GM19328 (cell line): Measurements from ENCODE around the gene SET.

Experiments used
- ATAC-seq: cut with Tn5 transposase; IDR thresholded peaks from one replicate; pipeline ENCODE4 v1.9.1; 2021; ENCODE audit warnings: mild to moderate bottlenecking, moderate library complexity; ENCODE audit not compliant: unreplicated experiment

The SET gene

DNA sequence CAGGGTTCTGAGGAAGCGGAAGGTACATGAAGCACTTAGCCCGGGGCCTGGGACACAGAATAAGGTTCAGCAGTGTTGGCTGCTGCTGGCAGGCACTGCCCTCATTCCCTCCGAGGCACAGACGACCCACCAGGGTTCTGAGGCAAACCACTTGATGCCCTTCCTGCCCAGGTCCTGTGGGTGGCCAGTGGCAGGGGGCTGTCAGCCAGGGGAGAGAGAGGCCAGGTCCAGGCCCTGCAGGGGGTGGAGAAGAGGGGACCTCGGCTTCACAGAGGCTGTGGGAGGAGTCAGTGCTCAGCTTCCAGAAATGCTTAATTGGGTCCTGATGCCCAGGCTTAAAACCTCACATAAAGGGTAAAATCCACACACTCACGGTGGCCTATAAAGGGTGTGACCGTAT, 39.3 kb downstream of the SET start:
- no peak for ATAC-seq

DNA sequence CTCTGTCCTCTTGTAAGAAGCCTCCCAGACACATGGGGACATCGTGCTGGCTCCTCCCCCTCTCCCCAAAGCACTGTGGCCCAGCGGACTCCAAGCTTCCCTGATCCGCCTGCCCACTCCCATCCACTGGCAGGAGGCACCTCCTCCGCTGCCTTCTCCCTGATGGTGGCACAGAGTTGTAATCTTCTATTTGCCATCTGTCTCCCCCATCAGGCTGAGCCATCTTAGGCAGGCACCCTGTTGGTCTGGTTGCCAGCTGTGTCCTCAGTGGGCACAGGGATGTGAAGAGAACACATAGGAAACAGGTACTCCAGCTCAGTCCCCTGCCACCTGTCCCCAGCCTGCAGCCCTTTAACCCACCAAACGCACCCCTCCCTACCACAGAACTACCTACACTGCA, 40.3 kb downstream of the SET start:
- ATAC-seq: no peak

DNA sequence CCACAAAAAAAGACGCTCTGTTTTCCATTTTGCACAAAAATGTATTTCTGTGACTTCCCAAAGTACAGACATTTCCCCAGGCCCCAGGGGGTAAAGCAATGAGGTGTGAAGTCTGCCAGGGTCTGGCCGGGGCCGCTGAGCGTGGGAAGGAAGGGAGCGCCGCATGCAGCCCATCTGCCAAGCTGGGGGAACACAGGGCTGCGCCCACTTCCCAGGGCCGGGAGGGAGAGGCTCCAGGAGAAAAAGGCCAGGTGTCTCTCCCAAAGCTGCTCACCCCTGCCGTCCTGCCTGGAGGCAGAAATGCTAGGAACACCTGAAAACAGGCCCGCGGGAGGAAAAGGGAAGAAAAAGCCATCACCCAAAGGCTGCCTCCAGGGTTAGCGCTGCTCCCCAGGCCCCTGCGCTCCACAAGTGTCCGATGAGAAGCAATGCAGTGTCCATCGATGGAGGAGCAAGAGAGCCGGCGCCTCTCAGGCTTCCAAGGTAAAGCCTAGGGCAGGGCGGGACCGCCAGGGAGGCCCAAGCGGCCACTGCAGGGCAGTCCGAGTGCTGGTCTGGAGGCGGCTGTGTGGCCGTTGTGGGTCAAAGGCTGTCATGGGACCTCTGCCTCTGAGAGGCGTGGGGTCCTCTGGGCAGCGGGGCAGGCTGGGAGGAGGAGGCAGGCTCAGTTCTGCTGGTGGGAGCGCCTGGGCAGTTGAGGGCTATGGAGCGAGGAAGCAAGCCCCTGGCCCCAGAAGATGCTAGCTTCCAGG, 40.9 kb downstream of the SET start:
- no peak for ATAC-seq

DNA sequence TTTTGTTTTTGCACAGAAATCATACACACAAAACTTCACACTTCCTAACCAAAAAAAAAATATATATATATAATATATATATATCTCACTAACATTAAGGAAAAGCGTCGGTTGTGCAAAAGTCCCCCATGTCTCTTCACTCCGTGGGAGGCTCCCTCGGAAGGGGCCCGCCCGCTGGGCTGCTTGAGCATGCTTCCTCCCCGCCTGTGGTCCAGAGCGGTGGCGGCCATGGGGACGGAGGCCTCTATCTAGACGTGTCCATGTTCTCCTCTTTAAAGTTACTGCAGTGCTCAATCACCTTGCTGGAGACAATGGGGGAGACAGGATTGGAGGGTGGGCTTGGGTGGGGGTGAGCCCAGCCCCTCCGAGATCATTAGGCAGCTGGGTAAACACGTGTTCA, 42.1 kb downstream of the SET start:
- no peak for ATAC-seq

DNA sequence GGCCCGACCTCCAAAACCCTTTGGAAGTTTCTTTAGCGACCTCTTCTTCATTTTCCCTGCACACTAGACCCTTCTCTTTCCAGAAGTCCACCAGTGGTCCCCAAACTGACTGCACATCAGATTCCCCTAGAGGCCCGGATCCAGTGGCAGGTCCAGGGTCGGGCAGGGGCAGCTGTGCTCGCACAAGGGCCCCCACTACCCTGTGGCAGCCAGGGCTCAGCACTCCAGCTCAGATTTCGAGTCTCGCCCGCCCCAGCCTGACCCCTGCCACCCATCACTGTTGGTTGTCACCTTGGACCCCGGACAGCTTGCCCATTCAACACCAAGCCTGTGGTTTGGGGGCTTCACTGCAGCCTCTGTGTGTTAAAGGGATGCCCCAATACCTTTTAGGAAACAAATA, 42.7 kb downstream of the SET start:
- no peak for ATAC-seq

DNA sequence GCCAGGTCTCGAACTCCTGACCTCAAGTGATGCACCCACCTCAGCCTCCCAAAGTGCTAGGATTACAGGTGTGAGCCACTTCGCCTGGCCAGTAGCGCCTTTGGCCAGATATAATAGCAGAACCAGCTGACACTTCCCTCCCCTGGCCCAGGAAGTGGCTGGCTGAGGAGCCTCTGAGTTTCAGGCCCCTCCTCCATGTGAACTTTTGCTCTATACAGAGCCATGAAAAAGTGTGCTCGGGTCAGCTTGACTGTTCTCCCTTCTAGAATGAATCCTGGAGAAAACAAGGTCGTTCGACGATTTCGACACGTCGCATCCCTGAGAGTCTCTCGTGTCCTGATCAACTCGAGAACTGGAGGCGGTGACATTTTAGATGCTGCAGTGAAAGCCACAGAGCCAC, 43.6 kb downstream of the SET start:
- ATAC-seq: no peak

DNA sequence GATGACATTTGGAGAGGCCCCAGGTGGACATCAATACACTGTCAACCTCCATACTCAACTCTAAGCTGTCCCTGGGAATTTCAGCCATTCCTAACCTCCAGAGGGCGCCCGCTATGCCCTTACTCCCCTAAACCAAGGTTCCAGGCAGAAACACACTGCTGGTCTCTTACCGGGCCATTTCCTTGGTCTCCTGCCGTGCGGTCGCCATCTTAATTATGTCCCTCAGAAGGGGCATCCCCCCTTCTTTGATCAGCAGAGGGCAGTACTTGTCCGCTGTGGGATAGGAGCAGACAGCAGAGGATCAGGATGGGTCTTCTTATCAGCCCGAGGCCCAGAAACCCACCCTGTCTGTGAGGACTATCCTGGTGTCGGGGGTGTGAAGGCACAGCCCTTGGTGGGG, 44.2 kb downstream of the SET start:
- ATAC-seq: no peak

DNA sequence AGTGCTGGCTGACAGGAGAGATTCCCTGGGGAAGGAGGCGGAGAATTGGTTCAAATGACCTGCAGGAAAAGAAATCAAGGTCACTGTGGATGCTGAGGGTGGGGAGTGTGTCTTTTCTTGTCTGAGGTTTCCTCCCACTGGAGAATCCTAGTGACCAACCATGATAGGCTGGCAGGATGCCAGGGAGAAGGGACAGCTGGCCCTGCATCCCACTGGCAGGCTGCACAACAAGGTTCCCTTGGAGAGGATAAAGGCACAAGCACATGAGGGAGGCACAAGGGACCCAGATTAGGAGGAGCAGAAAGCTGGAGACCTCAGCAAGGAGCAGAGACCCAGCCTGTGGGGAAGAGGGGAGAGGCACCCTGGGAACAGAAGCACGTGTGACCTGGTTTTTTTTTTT, 46.4 kb downstream of the SET start:
- no peak for ATAC-seq

DNA sequence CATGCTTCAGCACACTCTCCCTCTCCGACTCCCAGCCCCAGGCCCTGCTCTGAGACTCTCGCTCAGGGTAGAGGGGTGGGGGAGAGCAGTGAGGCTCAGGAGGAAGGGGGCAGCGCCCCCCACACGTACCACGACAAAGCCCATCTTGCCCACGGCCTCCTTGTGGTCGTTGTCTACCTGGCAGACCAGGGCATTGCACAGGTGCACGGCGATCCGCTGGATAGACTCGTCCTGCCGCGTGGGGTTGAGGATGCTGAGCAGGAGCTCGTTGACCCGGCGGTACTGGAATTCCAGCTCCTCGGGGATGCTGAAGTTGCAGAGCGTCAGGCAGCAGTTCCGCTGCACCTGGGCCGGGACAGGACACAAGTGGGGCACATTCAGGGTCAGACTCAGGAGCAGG, 53.4 kb downstream of the SET start:
- ATAC-seq: no peak

DNA sequence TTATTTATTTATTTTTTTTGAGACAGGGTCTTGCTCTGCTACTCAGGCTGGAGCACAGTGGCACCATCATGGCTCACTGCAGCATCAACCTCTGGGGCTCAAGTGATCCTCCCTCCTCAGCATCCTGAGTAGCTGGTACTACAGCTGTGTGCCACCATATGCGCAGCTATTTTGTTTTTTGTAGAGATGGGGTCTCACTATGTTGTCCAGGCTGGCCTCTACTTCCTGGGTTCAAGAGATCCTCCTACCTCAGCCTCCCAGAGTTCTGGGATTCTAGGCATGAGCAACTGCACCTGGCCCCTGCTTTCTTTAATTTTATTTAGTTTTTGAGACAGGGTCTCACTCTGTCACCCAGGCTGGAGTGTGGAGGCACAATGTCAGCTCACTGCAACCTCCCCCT, 54.4 kb downstream of the SET start:
- no peak for ATAC-seq
